ENCODE data around the gene ARHGAP1.

- TF ChIP-seq CTCF (conservative IDR thresholded peaks at IDR 0.05), result no peak
- no peak for TF ChIP-seq EZH2 (IDR thresholded peaks at IDR 0.05; ENCODE audit: low read depth)
These were observed 42.6 kb upstream of the ARHGAP1 start for GRCh38 chr11:46743043-46743442.
